DND-41 (cell line): ENCODE results near the gene MAP3K14.

Experiments used
- CTCF ChIP-seq: IDR thresholded peaks from 2 replicates; pipeline ENCODE4 v1.5.1; 2012; ENCODE audit warnings: borderline replicate concordance, low read length, moderate library complexity, mild to moderate bottlenecking; ENCODE audit not compliant: poor library complexity, severe bottlenecking; ENCODE audit errors: extremely low read depth
- EZH2 ChIP-seq: IDR thresholded peaks from 3 replicates; pipeline ENCODE4 v1.6.1; 2012; ENCODE audit warnings: borderline replicate concordance, low read depth, mild to moderate bottlenecking, moderate library complexity, low read length, inconsistent platforms; ENCODE audit not compliant: severe bottlenecking

GRCh38 chr17:45273551-45273957 is 43.3 kb downstream of the MAP3K14 start:
- TF ChIP-seq CTCF (no peak), EZH2 (no peak)
